GM19193 (cell line): ENCODE data around the gene WNT16.

Source experiments
- POLR2A ChIP-seq: IDR thresholded peaks from 4 replicates; pipeline ENCODE4 v1.6.1; 2011; ENCODE audit not compliant: insufficient read depth, insufficient read length; ENCODE audit errors: extremely low read depth

The WNT16 gene

GRCh38 chr7:121301446-121302213 is 27.2 kb upstream of the WNT16 start:
- TF ChIP-seq POLR2A: no peak

GRCh38 chr7:121302214-121302745 is 26.5 kb upstream of the WNT16 start:
- TF ChIP-seq POLR2A: no peak

GRCh38 chr7:121303422-121304101 is 25.2 kb upstream of the WNT16 start:
- TF ChIP-seq POLR2A: no peak

- no peak for TF ChIP-seq POLR2A
Measured at GRCh38 chr7:121304102-121304658, 24.6 kb upstream of the WNT16 start.

GRCh38 chr7:121305109-121305508 is 23.7 kb upstream of the WNT16 start:
- TF ChIP-seq POLR2A: no peak

GRCh38 chr7:121306565-121306964 is 22.2 kb upstream of the WNT16 start:
- TF ChIP-seq POLR2A: no peak

GRCh38 chr7:121307021-121307574 is 21.7 kb upstream of the WNT16 start:
- TF ChIP-seq POLR2A: no peak

- no peak for TF ChIP-seq POLR2A
Measured at GRCh38 chr7:121313220-121313792, 15.5 kb upstream of the WNT16 start.

- TF ChIP-seq POLR2A: no peak
Measured at GRCh38 chr7:121313793-121314676, 14.8 kb upstream of the WNT16 start.

GRCh38 chr7:121322460-121322859 is 6.3 kb upstream of the WNT16 start:
- no peak for TF ChIP-seq POLR2A

GRCh38 chr7:121323515-121324302 is 5.1 kb upstream of the WNT16 start:
- TF ChIP-seq POLR2A: no peak

- no peak for TF ChIP-seq POLR2A
Measured at GRCh38 chr7:121327671-121328070, 1.1 kb upstream of the WNT16 start.
